ENCODE data around the gene SCAF8.

Gene SCAF8

DNA sequence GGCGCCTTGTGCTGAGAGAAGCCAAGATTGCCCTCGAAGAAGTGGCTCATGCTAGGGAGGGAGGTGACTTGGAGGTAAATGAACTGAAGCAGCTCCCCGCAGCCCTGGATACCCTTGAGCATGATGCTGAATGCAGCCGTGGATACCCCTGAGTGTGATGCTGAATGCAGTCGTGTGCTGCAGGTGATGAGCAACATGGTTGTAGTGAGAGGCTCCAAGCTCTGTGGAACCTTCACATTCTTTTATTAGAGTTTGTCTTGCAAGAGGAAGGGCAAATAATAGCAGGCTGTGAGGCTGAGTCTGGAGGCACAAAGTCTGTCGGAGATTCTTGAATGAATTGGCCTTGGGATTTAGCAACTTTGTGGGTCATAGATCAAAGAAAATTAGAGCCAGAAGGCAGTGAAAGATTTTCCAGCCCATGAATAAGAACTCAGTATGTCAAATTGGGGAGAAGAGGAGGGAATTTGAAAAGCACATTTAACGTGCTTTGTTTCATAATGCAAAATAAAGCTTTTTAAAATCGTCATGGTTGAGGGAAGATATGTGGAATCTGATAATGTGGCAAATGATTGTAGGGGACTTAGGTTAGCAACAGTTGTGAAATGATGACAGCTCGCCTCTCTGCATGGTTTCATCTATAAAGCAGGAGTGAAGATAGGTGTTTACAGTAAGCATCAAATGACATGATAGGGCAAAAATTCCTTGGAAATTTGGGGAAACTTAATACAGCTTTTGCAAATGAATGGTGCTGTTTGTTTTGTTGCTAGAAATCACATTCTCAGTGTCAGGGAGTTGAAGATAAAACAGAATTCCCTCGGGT, 141.8 kb downstream of the SCAF8 start:
- FAIRE-seq (no peak), DNase-seq (ENCODE audit: insufficient read length, low spot score) (no peak)
- TF ChIP-seq POU2F2 (IDR thresholded peaks at IDR 0.05; ENCODE audit: low read depth, low read length) (no peak), TAF1 (IDR thresholded peaks at IDR 0.05; ENCODE audit: low read depth, low read length) (no peak), POLR2A (IDR thresholded peaks at IDR 0.05; ENCODE audit: low read depth, low read length) (no peak), SPI1 (IDR thresholded peaks at IDR 0.05; ENCODE audit: low read depth, low read length) (no peak), PAX5 (IDR thresholded peaks at IDR 0.05; ENCODE audit: insufficient read depth, low read length, severe bottlenecking) (no peak), POLR2AphosphoS5 (IDR thresholded peaks at IDR 0.05; ENCODE audit: low read depth, low read length) (no peak)

DNA sequence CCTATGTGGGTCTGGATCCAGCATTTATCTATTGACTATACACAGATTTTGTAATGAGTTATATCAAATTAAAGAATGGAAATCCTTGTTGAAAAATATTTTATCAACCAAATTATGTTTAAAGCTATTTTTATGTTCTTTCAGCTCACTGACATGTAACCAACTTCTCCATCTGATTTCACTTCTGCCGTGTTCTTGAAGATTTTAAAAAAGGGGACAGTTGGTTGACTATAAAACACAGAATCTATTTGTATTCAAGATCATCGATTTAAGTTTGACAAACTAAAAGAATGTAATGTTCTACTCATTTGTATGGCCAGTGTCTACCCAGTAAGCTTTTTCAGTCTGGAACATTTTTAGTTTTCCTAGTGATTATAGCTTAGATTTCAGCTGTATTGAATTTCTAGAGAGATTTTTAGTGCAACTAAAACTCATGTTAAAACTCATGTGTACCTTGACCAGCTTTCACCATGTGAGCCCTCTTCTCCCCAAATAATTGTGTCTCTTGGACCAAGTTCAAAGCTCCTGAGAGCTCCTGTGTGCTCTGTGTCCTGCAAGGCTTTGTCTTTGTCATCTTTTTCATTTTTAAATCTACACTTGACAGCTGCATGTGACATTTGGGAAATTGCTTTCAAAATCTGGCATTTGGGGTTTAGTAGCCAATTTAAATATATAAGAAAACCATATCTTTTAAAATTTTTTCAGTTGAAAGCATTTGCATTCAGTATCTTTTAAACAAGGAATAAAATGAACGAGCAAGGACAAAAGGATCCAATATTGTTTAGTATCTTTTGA, 143.5 kb downstream of the SCAF8 start:
- no peak for FAIRE-seq
- DNase-seq (ENCODE audit: insufficient read length, low spot score) = no peak

DNA sequence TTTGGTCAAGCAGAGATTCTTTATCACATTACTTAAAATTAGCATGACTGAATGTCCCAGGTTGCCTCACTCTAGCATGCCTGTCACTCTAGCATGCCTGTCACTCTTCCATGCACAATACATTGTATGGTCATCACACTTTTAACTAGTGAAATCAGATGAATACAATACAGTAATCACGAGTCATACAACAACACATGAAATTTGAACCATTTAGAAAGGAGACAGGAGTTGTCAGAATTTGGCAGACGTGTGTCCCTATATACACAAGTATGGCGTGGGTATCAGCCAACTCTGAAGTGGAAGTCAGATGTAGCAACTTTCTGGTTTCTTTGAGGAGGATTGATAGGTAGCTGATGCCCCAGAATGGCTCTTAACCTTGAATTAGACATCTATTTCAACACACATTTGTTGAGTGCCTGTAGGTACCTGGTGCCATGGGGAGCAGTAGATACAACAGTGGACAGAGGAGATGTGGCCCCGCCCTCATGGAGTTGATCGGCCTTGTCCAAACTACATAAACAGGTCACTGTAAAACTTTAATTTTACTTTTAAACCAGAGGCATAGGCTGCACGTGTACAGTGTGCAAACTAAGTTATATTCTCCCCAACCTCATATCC, 145.8 kb downstream of the SCAF8 start:
- no peak for DNase-seq (ENCODE audit: insufficient read length, low spot score)
- no peak for FAIRE-seq
- TF ChIP-seq SPI1 (IDR thresholded peaks at IDR 0.05; ENCODE audit: low read depth, low read length) = no peak

More for the DNA sequence above, 143.5 kb downstream of the SCAF8 start:
- no peak for TF ChIP-seq POU2F2 (IDR thresholded peaks at IDR 0.05; ENCODE audit: low read depth, low read length)
- TF ChIP-seq POLR2AphosphoS5 (IDR thresholded peaks at IDR 0.05; ENCODE audit: low read depth, low read length) = no peak
- TF ChIP-seq PAX5 (IDR thresholded peaks at IDR 0.05; ENCODE audit: insufficient read depth, low read length, severe bottlenecking) = no peak
- TF ChIP-seq TAF1 (IDR thresholded peaks at IDR 0.05; ENCODE audit: low read depth, low read length) = no peak
- no peak for TF ChIP-seq POLR2A (IDR thresholded peaks at IDR 0.05; ENCODE audit: low read depth, low read length)
- TF ChIP-seq SPI1 (IDR thresholded peaks at IDR 0.05; ENCODE audit: low read depth, low read length) = no peak

DNA sequence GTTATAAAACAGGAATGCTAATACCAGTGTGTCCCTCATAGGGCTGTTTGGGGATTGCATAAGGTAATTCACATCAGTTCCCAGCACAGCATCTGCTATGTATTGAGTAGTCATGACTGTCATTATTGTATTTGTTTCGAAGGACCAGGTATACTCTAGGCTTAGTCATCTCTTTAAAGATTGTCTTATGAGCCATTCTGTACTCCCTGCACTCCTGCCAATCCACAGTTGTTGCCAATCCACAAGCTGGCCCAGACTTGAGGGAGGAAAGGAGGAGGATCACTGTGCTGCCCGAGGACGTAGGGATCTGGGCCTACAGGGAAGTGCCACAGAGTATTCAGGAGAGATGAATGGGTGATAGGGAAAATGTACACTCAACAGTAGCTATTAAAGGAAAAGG, 148.9 kb downstream of the SCAF8 start:
- no peak for TF ChIP-seq POU2F2 (IDR thresholded peaks at IDR 0.05; ENCODE audit: low read depth, low read length)
- TF ChIP-seq TAF1 (IDR thresholded peaks at IDR 0.05; ENCODE audit: low read depth, low read length) = no peak
- TF ChIP-seq SPI1 (IDR thresholded peaks at IDR 0.05; ENCODE audit: low read depth, low read length) = no peak
- TF ChIP-seq POLR2AphosphoS5 (IDR thresholded peaks at IDR 0.05; ENCODE audit: low read depth, low read length) = no peak
- no peak for TF ChIP-seq POLR2A (IDR thresholded peaks at IDR 0.05; ENCODE audit: low read depth, low read length)
- no peak for TF ChIP-seq PAX5 (IDR thresholded peaks at IDR 0.05; ENCODE audit: insufficient read depth, low read length, severe bottlenecking)
- FAIRE-seq (no peak), DNase-seq (ENCODE audit: insufficient read length, low spot score) (no peak)
